ENCODE data around the gene IL3.

IL3 gene

GRCh38 chr5:132073231-132074013, 13.0 kb downstream of the IL3 start, which contains the start of gene CSF2:
Gene CSF2, plus strand, starts transcription at chr5:132073789. Its CDS starts 35 bp downstream, at chr5:132073824.
- no peak for DNase-seq (ENCODE audit: low spot score)

DNA sequence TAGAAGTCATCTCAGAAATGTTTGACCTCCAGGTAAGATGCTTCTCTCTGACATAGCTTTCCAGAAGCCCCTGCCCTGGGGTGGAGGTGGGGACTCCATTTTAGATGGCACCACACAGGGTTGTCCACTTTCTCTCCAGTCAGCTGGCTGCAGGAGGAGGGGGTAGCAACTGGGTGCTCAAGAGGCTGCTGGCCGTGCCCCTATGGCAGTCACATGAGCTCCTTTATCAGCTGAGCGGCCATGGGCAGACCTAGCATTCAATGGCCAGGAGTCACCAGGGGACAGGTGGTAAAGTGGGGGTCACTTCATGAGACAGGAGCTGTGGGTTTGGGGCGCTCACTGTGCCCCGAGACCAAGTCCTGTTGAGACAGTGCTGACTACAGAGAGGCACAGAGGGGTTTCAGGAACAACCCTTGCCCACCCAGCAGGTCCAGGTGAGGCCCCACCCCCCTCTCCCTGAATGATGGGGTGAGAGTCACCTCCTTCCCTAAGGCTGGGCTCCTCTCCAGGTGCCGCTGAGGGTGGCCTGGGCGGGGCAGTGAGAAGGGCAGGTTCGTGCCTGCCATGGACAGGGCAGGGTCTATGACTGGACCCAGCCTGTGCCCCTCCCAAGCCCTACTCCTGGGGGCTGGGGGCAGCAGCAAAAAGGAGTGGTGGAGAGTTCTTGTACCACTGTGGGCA, 13.8 kb downstream of the IL3 start:
- no peak for DNase-seq (ENCODE audit: low spot score)

DNA sequence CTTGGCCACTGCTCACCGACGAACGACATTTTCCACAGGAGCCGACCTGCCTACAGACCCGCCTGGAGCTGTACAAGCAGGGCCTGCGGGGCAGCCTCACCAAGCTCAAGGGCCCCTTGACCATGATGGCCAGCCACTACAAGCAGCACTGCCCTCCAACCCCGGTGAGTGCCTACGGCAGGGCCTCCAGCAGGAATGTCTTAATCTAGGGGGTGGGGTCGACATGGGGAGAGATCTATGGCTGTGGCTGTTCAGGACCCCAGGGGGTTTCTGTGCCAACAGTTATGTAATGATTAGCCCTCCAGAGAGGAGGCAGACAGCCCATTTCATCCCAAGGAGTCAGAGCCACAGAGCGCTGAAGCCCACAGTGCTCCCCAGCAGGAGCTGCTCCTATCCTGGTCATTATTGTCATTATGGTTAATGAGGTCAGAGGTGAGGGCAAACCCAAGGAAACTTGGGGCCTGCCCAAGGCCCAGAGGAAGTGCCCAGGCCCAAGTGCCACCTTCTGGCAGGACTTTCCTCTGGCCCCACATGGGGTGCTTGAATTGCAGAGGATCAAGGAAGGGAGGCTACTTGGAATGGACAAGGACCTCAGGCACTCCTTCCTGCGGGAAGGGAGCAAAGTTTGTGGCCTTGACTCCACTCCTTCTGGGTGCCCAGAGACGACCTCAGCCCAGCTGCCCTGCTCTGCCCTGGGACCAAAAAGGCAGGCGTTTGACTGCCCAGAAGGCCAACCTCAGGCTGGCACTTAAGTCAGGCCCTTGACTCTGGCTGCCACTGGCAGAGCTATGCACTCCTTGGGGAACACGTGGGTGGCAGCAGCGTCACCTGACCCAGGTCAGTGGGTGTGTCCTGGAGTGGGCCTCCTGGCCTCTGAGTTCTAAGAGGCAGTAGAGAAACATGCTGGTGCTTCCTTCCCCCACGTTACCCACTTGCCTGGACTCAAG, 14.6 kb downstream of the IL3 start:
- DNase-seq (ENCODE audit: low spot score), result no peak

DNA sequence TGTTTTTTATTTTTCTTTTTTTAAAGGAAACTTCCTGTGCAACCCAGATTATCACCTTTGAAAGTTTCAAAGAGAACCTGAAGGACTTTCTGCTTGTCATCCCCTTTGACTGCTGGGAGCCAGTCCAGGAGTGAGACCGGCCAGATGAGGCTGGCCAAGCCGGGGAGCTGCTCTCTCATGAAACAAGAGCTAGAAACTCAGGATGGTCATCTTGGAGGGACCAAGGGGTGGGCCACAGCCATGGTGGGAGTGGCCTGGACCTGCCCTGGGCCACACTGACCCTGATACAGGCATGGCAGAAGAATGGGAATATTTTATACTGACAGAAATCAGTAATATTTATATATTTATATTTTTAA, 15.2 kb downstream of the IL3 start:
- DNase-seq (ENCODE audit: low spot score), result no peak

DNA sequence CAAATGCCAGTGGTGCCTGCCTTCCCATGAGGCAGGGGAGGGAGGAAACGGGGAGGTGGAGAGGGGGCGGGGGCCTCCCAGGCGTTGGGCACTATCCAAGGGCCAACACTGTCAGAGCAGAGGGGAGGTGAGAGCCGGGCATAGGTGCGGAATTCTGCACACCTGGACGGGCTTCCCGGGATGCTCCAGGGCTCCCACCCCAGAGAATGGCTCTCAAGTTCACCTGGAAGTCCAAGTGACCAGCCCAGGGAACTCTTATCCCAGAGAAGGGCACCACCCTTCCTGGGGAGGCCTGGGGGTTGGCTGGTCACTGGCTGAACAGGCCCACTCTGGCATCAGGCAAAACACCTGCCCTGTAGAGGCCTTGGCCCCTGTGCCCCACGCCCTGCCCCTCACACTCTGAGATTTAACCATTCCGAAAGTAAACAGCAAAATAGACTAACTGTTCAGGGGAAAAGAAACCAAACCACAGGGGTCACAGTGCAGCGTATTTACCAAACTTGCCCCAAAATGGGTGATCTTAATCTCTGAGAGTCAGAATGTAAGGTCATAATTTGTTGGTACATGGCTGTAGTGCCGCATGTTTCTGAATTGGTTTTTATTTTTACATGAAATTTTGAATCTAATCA, 15.9 kb downstream of the IL3 start:
- no peak for DNase-seq (ENCODE audit: low spot score)

GRCh38 chr5:132076983-132077382, 16.5 kb downstream of the IL3 start:
- no peak for DNase-seq (ENCODE audit: low spot score)

DNA sequence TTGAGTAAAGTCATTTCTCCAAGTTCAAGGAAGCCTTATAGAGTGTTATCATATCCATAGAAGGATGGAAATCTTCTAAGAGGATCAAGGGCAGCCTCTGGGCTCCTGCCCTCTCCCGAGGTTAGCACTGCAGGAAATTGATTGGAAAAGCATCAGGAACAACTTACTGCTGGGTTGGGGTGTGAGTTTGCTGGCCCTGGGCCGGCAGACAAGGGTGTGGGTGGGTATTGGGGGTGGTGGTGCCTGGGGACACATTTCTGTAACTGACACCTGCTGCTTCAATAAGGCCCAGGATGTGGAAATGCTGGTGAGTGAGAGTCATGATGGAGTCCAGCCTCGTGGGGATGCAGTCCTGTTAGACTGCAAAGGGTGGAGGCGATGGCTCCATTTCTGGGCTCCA, 18.6 kb downstream of the IL3 start:
- DNase-seq (ENCODE audit: low spot score), result no peak

GRCh38 chr5:132079619-132080018, 19.2 kb downstream of the IL3 start:
- no peak for DNase-seq (ENCODE audit: low spot score)

DNA sequence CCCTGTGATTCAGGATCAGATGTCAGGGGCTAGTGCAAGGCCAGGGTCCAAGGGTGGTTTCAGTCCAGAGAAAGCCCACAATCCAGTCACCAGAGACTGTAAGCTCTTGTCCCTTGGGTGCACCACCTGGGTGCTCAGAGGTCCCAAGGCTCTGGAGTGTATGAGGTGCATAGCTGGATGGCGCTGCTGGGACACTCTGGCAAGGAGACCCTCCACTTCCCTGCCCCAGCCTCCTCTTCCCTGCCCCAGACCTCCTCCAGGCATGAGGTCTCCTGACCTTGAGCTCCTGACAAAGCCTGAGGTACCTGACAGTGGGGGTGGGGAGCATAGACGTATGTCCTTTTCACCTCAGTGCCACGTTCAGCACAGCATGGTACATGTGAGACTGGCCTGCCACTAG, 20.1 kb downstream of the IL3 start:
- DNase-seq (ENCODE audit: low spot score), result no peak

DNA sequence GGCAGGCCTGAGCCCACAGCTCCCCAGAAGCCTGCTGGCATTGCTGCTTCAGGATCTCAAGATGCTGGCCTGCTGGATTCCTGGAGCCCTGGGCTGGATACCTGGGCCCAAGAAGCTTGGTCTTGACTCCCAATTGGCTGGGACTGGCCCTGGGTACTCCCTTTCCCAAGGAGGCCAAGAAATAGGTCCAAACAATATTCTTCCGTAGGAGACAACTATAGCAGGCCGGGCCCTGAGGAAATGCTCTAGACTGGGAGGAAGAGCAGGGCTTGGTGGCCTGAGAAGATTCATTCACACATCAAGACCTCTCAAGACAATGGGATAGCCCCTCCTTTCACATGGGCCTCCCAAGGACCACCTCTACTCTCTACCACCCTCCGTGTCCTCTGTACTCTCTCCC, 21.0 kb downstream of the IL3 start:
- no peak for DNase-seq (ENCODE audit: low spot score)

DNA sequence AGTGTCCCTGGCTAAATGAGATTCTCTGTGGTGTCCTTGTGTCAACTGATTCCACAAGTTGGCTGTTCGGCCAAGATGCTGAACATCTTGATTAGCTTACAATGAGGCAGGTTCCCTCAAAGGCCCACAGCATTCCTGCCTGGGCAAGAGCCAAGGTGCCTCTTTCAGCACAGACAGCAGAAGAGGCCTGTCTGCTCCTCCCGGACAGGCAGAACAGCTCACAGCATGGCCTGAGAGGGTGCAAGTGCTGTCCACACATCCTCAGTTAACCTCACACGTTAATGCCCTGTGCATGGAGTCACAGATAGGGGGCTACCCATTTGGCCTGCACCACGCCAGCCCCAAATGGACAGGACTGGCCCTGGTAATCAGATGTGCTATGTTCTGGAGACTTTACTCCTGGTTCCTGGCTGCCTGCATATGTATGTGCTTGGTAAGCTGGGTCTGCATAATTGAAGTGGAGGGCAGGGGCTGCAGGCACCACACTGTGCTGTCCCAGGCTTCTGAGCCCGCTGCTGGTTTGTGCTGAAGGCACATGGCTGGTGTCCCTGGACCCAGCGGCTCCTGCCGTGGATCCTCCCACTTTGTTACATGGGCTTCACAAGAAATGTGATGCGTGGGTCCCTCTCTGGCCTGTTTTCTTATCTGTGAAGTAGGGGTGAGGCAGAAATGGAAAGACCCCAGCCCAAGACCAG, 22.0 kb downstream of the IL3 start:
- no peak for DNase-seq (ENCODE audit: low spot score)

DNA sequence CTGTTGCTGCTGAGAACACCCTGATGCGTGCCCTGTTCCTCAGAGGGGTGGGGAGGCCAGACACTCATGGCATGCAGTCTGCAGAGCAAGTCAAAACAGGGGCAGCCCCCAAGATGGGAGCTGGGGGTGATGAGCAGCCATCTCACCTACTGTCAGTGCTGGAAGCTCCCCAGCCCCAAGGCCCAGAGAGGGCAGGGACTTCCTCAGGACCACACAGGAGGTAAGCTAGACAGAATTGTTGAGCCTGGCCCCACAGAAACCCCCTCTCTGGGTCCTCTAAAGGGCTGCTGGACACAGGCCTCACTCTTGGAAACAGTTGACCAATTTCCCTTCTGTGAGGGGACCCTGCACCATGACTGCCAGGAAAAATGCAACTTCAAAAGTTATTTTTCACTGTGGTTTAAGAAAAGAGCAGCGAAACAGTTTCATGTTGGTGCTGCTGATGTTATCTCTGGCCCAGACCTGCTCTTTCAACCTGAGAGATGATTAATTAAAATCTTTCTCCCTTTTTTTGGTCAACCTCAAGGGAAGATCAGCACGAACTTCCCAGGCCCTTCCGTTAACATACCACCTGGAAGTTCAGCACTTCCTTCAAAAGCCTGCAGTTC, 22.7 kb downstream of the IL3 start:
- DNase-seq (ENCODE audit: low spot score), result no peak

- no peak for DNase-seq (ENCODE audit: low spot score)
Observed at GRCh38 chr5:132085686-132086085, 25.2 kb downstream of the IL3 start.

DNA sequence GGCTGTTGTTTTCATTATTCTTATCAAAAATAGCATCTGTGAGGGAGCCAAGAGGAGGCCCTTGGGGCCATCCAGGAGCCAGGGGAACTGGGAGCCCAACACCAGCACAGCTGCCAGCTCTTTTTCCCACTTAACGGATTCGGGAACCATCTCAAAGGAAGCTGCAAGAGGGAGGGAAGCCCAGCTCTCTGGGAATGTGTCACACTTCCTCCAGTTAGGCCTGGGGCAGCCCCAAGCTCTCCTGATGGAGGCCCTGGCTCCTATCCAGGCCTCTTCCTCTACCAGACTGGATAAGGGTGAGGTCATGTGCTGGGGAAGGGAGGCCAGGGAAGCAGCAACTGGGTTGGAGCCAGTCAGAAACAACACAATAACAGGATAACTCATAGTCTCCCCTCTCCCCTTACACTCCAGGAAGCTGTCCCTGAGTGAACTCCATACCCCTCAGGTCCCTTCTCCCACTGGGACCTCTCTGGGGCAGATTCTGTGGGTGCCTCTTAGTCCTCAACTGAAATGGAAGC, 25.9 kb downstream of the IL3 start:
- DNase-seq (ENCODE audit: low spot score), result peak; percentile 89

GRCh38 chr5:132087176-132087575, 26.7 kb downstream of the IL3 start:
- no peak for DNase-seq (ENCODE audit: low spot score)

GRCh38 chr5:132087661-132088060, 27.2 kb downstream of the IL3 start:
- no peak for DNase-seq (ENCODE audit: low spot score)

DNA sequence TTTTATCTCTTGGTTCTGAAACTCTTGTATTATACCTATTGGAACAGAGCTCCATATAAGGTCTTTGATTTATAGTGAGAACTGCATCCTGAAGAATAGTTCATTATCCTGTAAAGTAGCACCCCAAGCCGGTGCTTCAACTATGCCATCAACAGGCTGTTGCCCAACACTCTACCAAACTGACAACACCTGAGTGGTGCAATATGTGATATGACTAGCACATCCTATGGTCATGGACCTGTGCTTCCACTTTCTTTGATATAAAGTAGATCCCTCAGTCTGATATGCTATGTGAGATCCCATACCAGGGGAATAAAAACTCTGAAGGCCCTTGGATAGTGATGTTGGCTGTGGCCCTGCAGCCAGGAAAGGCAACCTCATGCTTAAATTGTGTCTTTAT, 28.9 kb downstream of the IL3 start:
- no peak for DNase-seq (ENCODE audit: low spot score)

DNA sequence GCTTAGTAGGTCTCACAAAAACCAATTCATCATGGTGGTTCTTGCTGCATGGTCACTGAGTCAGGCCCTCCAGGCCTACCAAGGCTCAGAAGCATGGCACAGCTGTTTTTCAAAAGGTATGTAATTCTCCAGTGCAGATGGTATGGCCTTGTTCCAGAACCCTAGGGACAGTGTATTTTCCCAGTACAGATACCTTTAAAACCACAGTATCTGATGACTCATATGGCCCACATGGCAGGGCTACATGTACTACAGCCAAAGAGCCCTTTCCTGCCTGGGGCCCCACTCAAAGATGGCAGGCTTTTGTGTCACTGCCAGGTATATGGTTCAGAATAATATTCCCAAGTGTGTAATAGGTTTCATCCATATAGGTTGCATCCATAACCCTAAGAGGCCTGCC, 29.7 kb downstream of the IL3 start:
- peak; percentile 58 for DNase-seq (ENCODE audit: low spot score)

DNA sequence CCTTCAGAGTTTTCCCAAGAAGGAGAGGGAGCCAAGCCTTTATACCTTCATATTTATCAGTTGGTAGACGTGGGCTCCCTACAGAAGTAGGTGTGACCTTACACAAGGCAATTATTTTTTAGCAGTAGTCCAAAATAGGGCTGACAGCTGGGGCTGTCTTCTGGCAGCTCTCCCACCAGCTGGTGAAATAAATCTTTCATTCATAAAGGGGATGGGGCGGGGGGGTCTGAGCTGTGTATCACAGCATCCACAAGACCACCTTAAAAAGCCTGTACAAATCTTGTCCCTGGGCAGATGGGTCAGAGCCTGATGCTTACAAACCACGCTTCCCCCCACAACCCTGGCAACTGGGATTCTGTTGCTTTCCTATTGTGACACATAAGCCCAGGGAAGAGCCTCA, 32.8 kb downstream of the IL3 start:
- DNase-seq (ENCODE audit: low spot score), result no peak

DNA sequence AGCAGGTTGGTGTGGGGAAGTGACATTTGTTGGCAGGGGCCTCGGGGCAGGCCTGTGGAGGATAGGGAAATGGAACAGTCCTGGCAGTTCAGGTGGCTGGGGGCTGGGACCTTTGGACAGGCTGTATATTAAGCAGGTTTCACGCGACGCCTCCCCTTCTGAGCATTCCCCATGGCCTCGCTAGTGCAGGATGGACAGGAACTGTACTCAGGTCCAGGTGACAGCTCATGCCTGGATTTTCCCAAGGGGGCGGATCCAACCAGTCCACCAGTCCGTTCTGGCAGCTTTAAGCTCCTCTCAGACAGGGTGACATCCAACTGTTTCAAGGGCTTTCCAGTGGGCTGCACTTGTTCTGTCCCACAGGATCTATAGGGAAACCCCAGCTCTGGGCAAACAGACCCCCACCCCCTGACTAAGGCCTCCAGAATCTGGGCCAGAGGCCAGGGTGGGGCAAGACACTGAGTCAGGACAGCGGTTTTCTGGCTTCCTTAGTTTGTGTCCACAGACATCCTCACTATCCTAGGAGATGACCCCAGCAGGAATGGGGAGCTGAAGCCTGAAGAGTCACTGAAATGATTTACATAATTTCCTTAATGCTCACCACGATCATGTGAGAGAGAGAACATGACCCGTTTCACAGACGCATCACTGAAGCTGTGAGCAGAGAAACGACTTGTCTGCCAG, 34.1 kb downstream of the IL3 start:
- peak; percentile 91 for DNase-seq (ENCODE audit: low spot score)
